ENCODE results near the gene SLC19A1.

DNA sequence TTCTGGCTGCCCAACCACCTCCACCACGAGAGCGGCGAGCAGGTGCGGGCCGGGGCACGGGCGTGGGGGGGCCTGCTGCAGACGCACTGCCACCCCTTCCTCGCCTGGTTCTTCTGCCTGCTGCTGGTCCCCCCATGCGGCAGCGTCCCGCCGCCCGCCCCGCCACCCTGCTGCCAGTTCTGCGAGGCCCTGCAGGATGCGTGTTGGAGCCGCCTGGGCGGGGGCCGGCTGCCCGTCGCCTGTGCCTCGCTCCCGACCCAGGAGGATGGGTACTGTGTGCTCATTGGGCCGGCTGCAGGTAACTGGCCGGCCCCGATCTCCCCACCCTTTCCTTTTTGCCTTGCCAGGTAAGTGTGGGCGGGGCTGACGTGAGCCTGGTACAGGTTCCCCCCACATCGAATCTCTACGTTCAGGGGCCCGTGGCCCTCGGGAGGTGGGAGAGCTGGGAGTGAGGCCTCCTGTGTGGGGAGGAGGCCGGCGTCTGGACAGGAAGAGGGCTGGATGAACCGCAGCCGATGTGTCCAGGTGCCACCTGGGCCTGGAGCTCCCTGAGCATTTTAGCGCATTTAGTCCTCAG lies 85.6 kb downstream of the SLC19A1 start:
- TF ChIP-seq CTCF (IDR thresholded peaks at IDR 0.05) (no peak), POLR2A (IDR thresholded peaks at IDR 0.05) (no peak)
